Mesenchymal stem cell (in vitro differentiated cells and primary cell): ENCODE data around the gene FAIM2.

Experiments
- DNase-seq: peaks from one replicate; pipeline ENCODE4 v3.0.0-alpha.2; 2013
- H2AFZ ChIP-seq: one replicate; pipeline ENCODE4 v1.6.1; 2013; ENCODE audit warnings: low read depth, mild to moderate bottlenecking, control low read depth, inconsistent platforms, low read length, moderate library complexity
- H2AK5ac ChIP-seq: 2 replicates; pipeline ENCODE4 v1.6.1; 2013; ENCODE audit warnings: low read length, moderate library complexity, mild to moderate bottlenecking, inconsistent platforms; ENCODE audit not compliant: severe bottlenecking
- H2BK120ac ChIP-seq: one replicate; pipeline ENCODE4 v1.6.1; 2013; ENCODE audit warnings: low read depth, mild to moderate bottlenecking, inconsistent platforms, low read length, moderate library complexity
- H2BK12ac ChIP-seq, 2 experiments: one replicate each; pipeline ENCODE4 v1.6.1; 2013; ENCODE audit warnings: inconsistent platforms in 2 of 2, low read length in 2 of 2, mild to moderate bottlenecking in 2 of 2, moderate library complexity in 2 of 2, control low read depth in 1 of 2
- H2BK15ac ChIP-seq: one replicate; pipeline ENCODE4 v1.6.1; 2013; ENCODE audit warnings: mild to moderate bottlenecking, low read depth, inconsistent platforms; ENCODE audit not compliant: poor library complexity, severe bottlenecking
- H2BK5ac ChIP-seq: 2 replicates; pipeline ENCODE4 v1.6.1; 2013; ENCODE audit warnings: low read depth, mild to moderate bottlenecking, low read length, control low read depth, inconsistent platforms; ENCODE audit not compliant: poor library complexity, severe bottlenecking
- H3K14ac ChIP-seq, 2 experiments: one replicate each; pipeline ENCODE4 v1.6.1; 2013; ENCODE audit warnings: inconsistent platforms in 2 of 2, low read length in 2 of 2, control low read depth in 1 of 2, mild to moderate bottlenecking in 1 of 2, moderate library complexity in 1 of 2
- H3K18ac ChIP-seq, 2 experiments: one replicate each; pipeline ENCODE4 v1.6.1; 2013; ENCODE audit warnings: inconsistent platforms in 2 of 2, low read length in 2 of 2, control low read depth in 1 of 2, low read depth in 1 of 2, mild to moderate bottlenecking in 1 of 2
- H3K23ac ChIP-seq, 2 experiments: one replicate each; pipeline ENCODE4 v1.6.1; 2013; ENCODE audit warnings: inconsistent platforms in 2 of 2, low read length in 2 of 2, mild to moderate bottlenecking in 2 of 2, moderate library complexity in 2 of 2, control low read depth in 1 of 2
- H3K27ac ChIP-seq: 2 replicates; pipeline ENCODE4 v1.5.1; 2013; ENCODE audit warnings: mild to moderate bottlenecking, moderate library complexity, low read length, control low read depth, inconsistent platforms; ENCODE audit not compliant: poor library complexity, severe bottlenecking
- H3K27me3 ChIP-seq, 2 experiments: 2 replicates each; pipeline versions ENCODE4 v1.6.1 to v1.7.0; 2013; ENCODE audit warnings: low read length in 2 of 2, mild to moderate bottlenecking in 2 of 2, moderate library complexity in 2 of 2, control low read depth in 1 of 2, inconsistent platforms in 1 of 2; ENCODE audit not compliant: control insufficient read depth in 1 of 2, insufficient read depth in 1 of 2
- H3K36me3 ChIP-seq, 2 experiments: 2 replicates each; pipeline versions ENCODE4 v1.6.1 to v1.7.0; 2013; ENCODE audit warnings: low read length in 2 of 2, control low read depth in 1 of 2, inconsistent platforms in 1 of 2, low read depth in 1 of 2, mild to moderate bottlenecking in 1 of 2; ENCODE audit not compliant: insufficient read depth in 2 of 2, control insufficient read depth in 1 of 2
- H3K4ac ChIP-seq, 2 experiments: one replicate each; pipeline ENCODE4 v1.6.1; 2013; ENCODE audit warnings: inconsistent platforms in 2 of 2, low read length in 2 of 2, mild to moderate bottlenecking in 2 of 2, moderate library complexity in 2 of 2, control low read depth in 1 of 2, low read depth in 1 of 2
- H3K4me1 ChIP-seq: 2 replicates; pipeline ENCODE4 v1.6.1; 2013; ENCODE audit warnings: low read depth, low read length, control low read depth; ENCODE audit not compliant: control insufficient read depth, insufficient read depth
- H3K4me2 ChIP-seq: 2 replicates; pipeline ENCODE4 v1.6.1; 2013; ENCODE audit warnings: low read length, mild to moderate bottlenecking, inconsistent platforms; ENCODE audit not compliant: poor library complexity, severe bottlenecking
- H3K4me3 ChIP-seq, 2 experiments: 2 replicates each; pipeline versions ENCODE4 v1.5.1 to v1.7.0; 2013; ENCODE audit warnings: low read length in 2 of 2, mild to moderate bottlenecking in 2 of 2, control low read depth in 1 of 2, low read depth in 1 of 2; ENCODE audit not compliant: insufficient read depth in 1 of 2
- H3K79me1 ChIP-seq: replicated peaks from 2 replicates; pipeline ENCODE4 v1.6.1; 2013; ENCODE audit warnings: mild to moderate bottlenecking, control low read depth, low read length, inconsistent platforms; ENCODE audit not compliant: poor library complexity, severe bottlenecking
- H3K9ac ChIP-seq: 2 replicates; pipeline ENCODE4 v1.7.0; 2013; ENCODE audit warnings: mild to moderate bottlenecking, low read length, moderate library complexity
- H3K9me3 ChIP-seq: 2 replicates; pipeline ENCODE4 v1.7.0; 2013; ENCODE audit warnings: mild to moderate bottlenecking, low read length; ENCODE audit not compliant: control insufficient read depth
- H4K8ac ChIP-seq: one replicate; pipeline ENCODE4 v1.6.1; 2013; ENCODE audit warnings: inconsistent platforms, mild to moderate bottlenecking, low read length, moderate library complexity
- H4K91ac ChIP-seq: one replicate; pipeline ENCODE4 v1.6.1; 2013; ENCODE audit warnings: mild to moderate bottlenecking, low read length, inconsistent platforms
- WGBS: methylation state at CpG from one replicate; pipeline ENCODE4 v1.1.7; 2013; ENCODE audit warnings: mixed read lengths; 5-methylcytosine and 5-hydroxymethylcytosine counted together

FAIM2 gene

DNA sequence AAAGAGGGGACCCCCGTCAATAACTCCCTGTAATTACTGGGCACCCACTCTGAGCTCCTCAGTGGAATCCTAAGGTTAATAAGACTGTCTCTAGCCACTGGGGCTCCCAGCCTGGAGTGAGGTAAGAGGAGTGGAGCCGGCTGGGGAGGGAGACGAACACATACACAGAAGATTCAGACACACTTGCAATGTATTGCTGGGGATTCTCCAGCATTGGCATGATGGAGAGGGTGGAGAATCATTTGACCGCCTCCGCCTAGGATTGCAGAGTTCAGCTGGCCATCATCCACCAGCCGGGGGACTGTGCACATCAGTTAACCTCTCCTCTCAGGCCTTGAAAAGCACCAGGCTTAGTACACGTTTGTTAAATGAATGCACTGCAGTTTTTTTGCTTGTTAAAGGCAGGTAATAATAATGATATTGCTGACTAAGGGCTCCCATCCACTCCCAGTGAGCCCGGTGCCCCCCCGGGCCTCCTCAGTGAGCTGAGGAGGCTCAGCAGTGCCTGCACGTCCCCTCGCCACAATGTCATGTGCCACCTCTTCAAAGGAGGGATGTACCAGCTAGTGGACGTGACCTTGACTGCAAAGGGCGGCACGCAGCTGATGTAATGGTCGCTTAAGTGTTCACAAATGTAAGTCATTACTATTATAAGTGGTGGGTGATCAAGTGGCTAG is 20.3 kb upstream of the FAIM2 start:
- H2BK15ac ChIP-seq = no peak overlapping the region
- DNase-seq = no peak
- WGBS = 92% methylated on average over 15 of the region's 15 CpGs

DNA sequence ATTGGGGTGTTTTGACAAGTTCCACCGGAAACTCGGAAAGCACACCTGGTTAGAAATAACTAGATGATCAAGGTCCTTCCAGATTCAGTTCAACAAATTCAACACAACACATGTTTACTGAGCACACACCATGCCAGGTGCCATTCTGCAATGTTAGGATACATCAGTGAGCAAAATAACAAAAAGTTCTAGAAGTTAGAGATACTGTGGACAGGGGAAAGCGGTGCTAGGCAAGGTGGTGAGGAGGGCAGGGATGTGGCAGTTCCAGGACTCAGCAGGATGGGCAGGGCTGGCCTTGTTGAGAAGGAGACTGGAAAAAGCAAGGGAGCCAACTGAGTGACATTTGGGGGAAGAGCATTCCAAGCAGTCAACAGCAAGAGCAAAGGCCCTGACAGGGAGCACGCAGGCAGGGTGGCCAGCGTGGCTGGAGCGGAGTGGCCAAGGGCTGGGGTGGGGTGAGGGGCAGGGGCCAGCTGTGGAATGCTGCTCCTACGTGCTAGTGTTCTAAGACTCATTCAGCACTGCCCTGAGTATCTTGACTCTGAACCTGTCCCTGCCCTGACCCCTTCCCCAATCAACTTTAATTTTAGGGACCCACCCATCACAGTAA is 19.4 kb upstream of the FAIM2 start:
- 97% methylated on average over 4 of the region's 7 CpGs for WGBS
- Histone ChIP-seq H2BK12ac (no peak overlapping the region), H2BK120ac (no peak overlapping the region), H3K4me3 (no peak overlapping the region), H2AK5ac (no peak overlapping the region), H3K79me1 (no peaks in the 10 kb centered on the region), H4K91ac (no peak overlapping the region), H3K4me2 (no peak overlapping the region), H3K27ac (no peak overlapping the region), H2BK15ac (no peak overlapping the region), H3K27me3 (peaks cover 0 to 11% of the 10 kb centered on the region in 2 experiments), H3K23ac (no peak overlapping the region), H3K4ac (no peak overlapping the region), H2BK5ac (no peak overlapping the region), H3K9me3 (no peaks in the 10 kb centered on the region), H3K9ac (no peak overlapping the region), H3K18ac (no peak overlapping the region), H3K36me3 (no peaks in the 10 kb centered on the region), H4K8ac (no peak overlapping the region), H2AFZ (no peak overlapping the region), H3K14ac (no peak overlapping the region), H3K4me1 (no peaks in the 10 kb centered on the region)
- no peak for DNase-seq

More for the DNA sequence above, 20.3 kb upstream of the FAIM2 start:
- Histone ChIP-seq H4K8ac (no peak overlapping the region), H3K9me3 (no peaks in the 10 kb centered on the region), H3K14ac (no peak overlapping the region), H3K4me3 (peak overlapping the region in 1 of 2 experiments; percentile 20), H3K4me2 (no peak overlapping the region), H2AK5ac (no peak overlapping the region), H2BK5ac (no peak overlapping the region), H3K27me3 (peaks cover 0 to 9% of the 10 kb centered on the region in 2 experiments), H2BK120ac (no peak overlapping the region), H3K4ac (no peak overlapping the region), H3K36me3 (no peaks in the 10 kb centered on the region), H4K91ac (no peak overlapping the region), H3K79me1 (no peaks in the 10 kb centered on the region), H3K23ac (no peak overlapping the region), H3K4me1 (no peaks in the 10 kb centered on the region), H2BK12ac (no peak overlapping the region), H3K27ac (no peak overlapping the region), H2AFZ (no peak overlapping the region), H3K18ac (no peak overlapping the region), H3K9ac (peak overlapping the region; percentile 19)

DNA sequence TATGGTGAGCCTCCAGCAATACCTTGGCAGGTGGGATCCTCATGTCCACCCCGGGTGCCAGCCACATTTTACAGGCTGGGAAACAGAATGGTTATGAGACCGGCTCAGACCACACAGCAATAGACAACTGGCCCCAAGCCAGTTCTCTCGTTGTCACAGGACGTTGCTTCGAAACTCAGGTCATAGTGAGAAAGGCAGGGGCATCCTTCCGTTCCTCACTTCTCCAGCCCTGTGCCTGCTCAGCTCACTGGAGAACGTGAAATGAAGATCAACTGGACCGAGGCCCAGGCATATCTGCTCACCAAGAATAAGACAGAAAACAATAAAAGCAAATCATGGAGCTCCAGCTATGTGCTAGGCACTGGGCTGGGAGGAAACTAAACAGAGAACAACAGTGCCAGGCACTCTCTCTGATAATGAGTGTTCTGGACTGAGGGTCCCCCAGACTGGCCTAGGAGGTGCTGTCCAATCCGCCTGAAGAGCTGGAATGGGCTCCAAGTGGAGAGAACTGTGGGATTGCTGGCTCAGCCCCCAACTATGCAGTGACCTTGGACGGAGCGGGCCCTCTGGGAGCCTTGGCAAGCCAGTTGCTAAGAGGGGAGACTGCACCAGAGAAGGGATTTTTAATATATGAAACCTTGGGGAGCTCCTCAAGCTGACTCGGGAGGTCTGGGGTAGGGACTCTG is 18.8 kb upstream of the FAIM2 start:
- Histone ChIP-seq H3K4me3 (no peak overlapping the region), H2BK15ac (no peak overlapping the region), H2BK12ac (no peak overlapping the region), H3K36me3 (no peaks in the 10 kb centered on the region), H3K9me3 (no peaks in the 10 kb centered on the region), H3K27me3 (peaks cover 0 to 14% of the 10 kb centered on the region in 2 experiments), H2BK5ac (no peak overlapping the region), H3K18ac (no peak overlapping the region), H4K8ac (no peak overlapping the region), H3K4ac (no peak overlapping the region), H3K23ac (no peak overlapping the region), H2BK120ac (no peak overlapping the region), H2AFZ (no peak overlapping the region), H3K4me1 (no peaks in the 10 kb centered on the region), H3K79me1 (no peaks in the 10 kb centered on the region), H2AK5ac (no peak overlapping the region), H4K91ac (no peak overlapping the region), H3K27ac (no peak overlapping the region), H3K14ac (no peak overlapping the region), H3K9ac (no peak overlapping the region), H3K4me2 (no peak overlapping the region)
- WGBS = 92% methylated on average over 11 of the region's 12 CpGs
- no peak for DNase-seq

DNA sequence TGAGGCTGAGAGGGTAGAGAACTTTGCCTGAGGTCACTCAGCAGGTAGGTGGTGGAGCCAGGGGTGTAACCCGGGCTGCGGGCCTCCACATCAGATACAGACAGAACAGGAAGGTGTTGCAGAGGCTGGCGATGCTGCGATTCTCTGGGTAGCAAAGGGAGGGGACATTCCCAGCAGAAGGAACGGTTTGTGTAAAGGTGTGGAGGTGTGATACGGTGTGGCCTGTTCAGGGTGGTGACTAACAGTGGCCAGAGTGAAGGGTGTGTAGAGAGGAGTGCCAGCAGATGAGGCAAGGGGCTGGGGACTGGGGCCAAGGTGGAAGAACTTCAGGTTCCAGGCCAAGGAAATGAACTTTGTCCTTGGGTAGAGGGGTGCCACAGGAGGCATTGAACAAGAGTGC is 18.2 kb upstream of the FAIM2 start:
- H2AFZ ChIP-seq = no peak overlapping the region
- no peak overlapping the region for H2BK15ac ChIP-seq
- no peak overlapping the region for H4K8ac ChIP-seq
- H3K23ac ChIP-seq = no peak overlapping the region
- H3K14ac ChIP-seq = no peak overlapping the region
- DNase-seq = no peak
- H3K4ac ChIP-seq = no peak overlapping the region
- peaks cover 0 to 14% of the 10 kb centered on the region in 2 experiments for H3K27me3 ChIP-seq
- no peak overlapping the region for H3K4me3 ChIP-seq
- no peak overlapping the region for H3K27ac ChIP-seq
- no peaks in the 10 kb centered on the region for H3K4me1 ChIP-seq
- H2AK5ac ChIP-seq = no peak overlapping the region
- no peak overlapping the region for H2BK120ac ChIP-seq
- no peaks in the 10 kb centered on the region for H3K9me3 ChIP-seq
- H2BK12ac ChIP-seq = no peak overlapping the region
- H3K18ac ChIP-seq = no peak overlapping the region
- no peak overlapping the region for H3K9ac ChIP-seq
- H3K79me1 ChIP-seq = no peaks in the 10 kb centered on the region
- H4K91ac ChIP-seq = no peak overlapping the region
- WGBS = 84% methylated on average over 6 of the region's 6 CpGs
- no peaks in the 10 kb centered on the region for H3K36me3 ChIP-seq
- no peak overlapping the region for H2BK5ac ChIP-seq
- no peak overlapping the region for H3K4me2 ChIP-seq
